OCI-LY3 (cell line): ENCODE results near the gene HERC2.
"Not testable (repeated sequence)": the region's sequence is repeated elsewhere in the genome, so short reads cannot be mapped to it uniquely, and the experiment has no call there.

Experiments used
- H2AFZ ChIP-seq: fragments of 200-600, 300-600 bp; shearing (Covaris generic); 2 replicates; pipeline ENCODE4 v1.6.0; 2014; ENCODE audit warnings: antibody characterized with exemption, low read depth, low read length
- H3K27ac ChIP-seq: fragments of 200-600, 300-600 bp; sonication (generic); 2 replicates; pipeline ENCODE4 v1.5.1; 2014; ENCODE audit warnings: mild to moderate bottlenecking, low read length, moderate library complexity, mixed read lengths
- H3K27me3 ChIP-seq: fragments of 200-600, 300-600 bp; sonication (generic); 2 replicates; pipeline ENCODE4 v1.6.1; 2014; ENCODE audit warnings: low read depth, low read length, mixed read lengths
- H3K36me3 ChIP-seq: fragments of 200-600, 300-600 bp; sonication (generic); replicated peaks from 2 replicates; pipeline ENCODE3; 2014; ENCODE audit warnings: low read depth, low read length, mixed read lengths
- H3K4me1 ChIP-seq: fragments of 300-600, 200-600 bp; sonication (generic); 2 replicates; pipeline ENCODE4 v1.6.1; 2014; ENCODE audit warnings: low read length, mixed read lengths
- H3K4me2 ChIP-seq: fragments of 200-600, 300-600 bp; sonication (generic); 2 replicates; pipeline ENCODE4 v1.6.1; 2014; ENCODE audit warnings: low read length, mixed read lengths
- H3K4me3 ChIP-seq: fragments of 300-600, 200-600 bp; sonication (generic); 2 replicates; pipeline ENCODE4 v1.5.1; 2014; ENCODE audit warnings: antibody characterized with exemption, mild to moderate bottlenecking, low read length, moderate library complexity
- H3K79me2 ChIP-seq: fragments of 300-600, 200-600 bp; shearing (Covaris generic); 2 replicates; pipeline ENCODE4 v1.6.1; 2014; ENCODE audit warnings: mild to moderate bottlenecking, low read length, mixed read lengths
- H3K9ac ChIP-seq: fragments of 300-600, 200-600 bp; shearing (Covaris generic); 2 replicates; pipeline ENCODE4 v1.6.0; 2014; ENCODE audit warnings: mild to moderate bottlenecking, low read length, moderate library complexity
- H3K9me3 ChIP-seq: fragments of 200-600, 300-600 bp; shearing (Covaris generic); 2 replicates; pipeline ENCODE4 v1.6.1; 2014; ENCODE audit warnings: low read length, mixed read lengths; ENCODE audit not compliant: insufficient read depth
- H4K20me1 ChIP-seq: fragments of 200-600, 300-600 bp; sonication (generic); 2 replicates; pipeline ENCODE4 v1.6.1; 2016; ENCODE audit warnings: low read length, mixed read lengths; ENCODE audit not compliant: insufficient read depth
- EZH2phosphoT487 ChIP-seq: fragments of 200-600 bp; shearing (Covaris generic); IDR thresholded peaks from 2 replicates; pipeline ENCODE4 v1.6.1; 2018; ENCODE audit warnings: antibody characterized with exemption, mixed run types, low read depth
- TF ChIP-seq, protein P1 (sequence below): fragments of 200-600, 300-600 bp; sonication (generic); IDR thresholded peaks from 2 replicates; pipeline ENCODE4 v1.5.1; 2014; ENCODE audit warnings: antibody characterized with exemption, low read length, low read depth

The HERC2 gene

DNA sequence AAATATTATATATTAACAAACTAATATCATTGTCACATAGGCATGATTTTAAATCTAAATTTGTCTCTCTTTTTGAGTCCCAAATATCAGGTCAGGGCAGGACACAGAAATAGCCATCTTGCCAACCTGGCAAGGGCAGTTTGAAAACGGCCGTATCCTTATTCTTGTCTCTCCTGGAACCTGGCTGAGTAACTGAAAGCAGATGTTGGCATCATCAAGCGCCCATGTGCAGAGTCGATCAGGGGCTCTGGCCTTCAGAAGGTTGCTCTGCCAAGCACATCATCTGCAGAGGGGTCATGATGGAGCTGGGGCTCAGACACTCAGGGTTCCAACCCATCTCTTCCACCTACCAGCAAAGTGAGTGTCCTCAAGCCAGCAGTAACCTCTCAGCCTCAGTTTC, 167.7 kb downstream of the HERC2 start:
- Histone ChIP-seq H4K20me1 (no peaks in the 10 kb centered on the region), H3K79me2 (peaks cover 7% of the 10 kb centered on the region), H3K4me3 (no peak overlapping the region), H3K9ac (no peak overlapping the region), H3K4me1 (no peaks in the 10 kb centered on the region), H2AFZ (no peak overlapping the region), H3K36me3 (no peaks in the 10 kb centered on the region), H3K9me3 (no peaks in the 10 kb centered on the region), H3K27me3 (no peaks in the 10 kb centered on the region), H3K27ac (no peak overlapping the region), H3K4me2 (no peak overlapping the region)
- TF ChIP-seq, protein P1, sequence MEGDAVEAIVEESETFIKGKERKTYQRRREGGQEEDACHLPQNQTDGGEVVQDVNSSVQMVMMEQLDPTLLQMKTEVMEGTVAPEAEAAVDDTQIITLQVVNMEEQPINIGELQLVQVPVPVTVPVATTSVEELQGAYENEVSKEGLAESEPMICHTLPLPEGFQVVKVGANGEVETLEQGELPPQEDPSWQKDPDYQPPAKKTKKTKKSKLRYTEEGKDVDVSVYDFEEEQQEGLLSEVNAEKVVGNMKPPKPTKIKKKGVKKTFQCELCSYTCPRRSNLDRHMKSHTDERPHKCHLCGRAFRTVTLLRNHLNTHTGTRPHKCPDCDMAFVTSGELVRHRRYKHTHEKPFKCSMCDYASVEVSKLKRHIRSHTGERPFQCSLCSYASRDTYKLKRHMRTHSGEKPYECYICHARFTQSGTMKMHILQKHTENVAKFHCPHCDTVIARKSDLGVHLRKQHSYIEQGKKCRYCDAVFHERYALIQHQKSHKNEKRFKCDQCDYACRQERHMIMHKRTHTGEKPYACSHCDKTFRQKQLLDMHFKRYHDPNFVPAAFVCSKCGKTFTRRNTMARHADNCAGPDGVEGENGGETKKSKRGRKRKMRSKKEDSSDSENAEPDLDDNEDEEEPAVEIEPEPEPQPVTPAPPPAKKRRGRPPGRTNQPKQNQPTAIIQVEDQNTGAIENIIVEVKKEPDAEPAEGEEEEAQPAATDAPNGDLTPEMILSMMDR: no peak
- TF ChIP-seq EZH2phosphoT487: no peak

DNA sequence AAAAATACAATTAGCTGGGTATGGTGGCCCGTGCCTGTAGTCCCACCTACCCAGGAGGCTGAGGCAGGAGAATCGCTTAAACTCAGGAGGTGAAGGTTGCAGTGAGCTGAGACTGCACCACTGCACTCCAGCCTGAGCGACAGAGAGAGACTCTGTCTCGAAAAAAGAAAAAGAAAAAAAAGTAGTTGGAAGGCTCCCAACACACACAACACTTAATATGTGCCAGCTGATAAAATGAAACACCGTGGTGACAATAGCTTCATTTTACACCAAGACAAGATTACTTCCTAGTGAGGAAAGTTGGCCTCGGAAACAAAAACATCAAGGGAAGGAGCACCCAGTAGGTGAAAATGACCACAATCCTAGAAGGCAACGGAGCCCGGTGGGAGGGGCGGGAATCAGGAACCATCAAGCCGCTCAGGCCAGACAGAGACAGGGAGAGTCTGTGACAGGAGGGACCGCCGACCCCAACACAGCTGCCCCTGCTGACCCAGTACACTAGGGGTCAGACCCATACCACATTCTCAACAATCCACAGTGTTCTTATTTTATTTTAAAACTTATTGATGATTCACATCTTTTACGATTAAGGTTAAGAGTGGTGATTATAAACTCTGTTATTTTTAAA, 168.4 kb downstream of the HERC2 start:
- Histone ChIP-seq H3K36me3 (no peaks in the 10 kb centered on the region), H3K4me2 (no peak overlapping the region), H3K9ac (no peak overlapping the region), H3K79me2 (peaks cover 14% of the 10 kb centered on the region), H3K9me3 (no peaks in the 10 kb centered on the region), H3K4me3 (no peak overlapping the region), H3K27ac (no peak overlapping the region), H3K27me3 (no peaks in the 10 kb centered on the region), H3K4me1 (no peaks in the 10 kb centered on the region), H2AFZ (no peak overlapping the region), H4K20me1 (no peaks in the 10 kb centered on the region)
- TF ChIP-seq, protein P1: no peak
- no peak for TF ChIP-seq EZH2phosphoT487

DNA sequence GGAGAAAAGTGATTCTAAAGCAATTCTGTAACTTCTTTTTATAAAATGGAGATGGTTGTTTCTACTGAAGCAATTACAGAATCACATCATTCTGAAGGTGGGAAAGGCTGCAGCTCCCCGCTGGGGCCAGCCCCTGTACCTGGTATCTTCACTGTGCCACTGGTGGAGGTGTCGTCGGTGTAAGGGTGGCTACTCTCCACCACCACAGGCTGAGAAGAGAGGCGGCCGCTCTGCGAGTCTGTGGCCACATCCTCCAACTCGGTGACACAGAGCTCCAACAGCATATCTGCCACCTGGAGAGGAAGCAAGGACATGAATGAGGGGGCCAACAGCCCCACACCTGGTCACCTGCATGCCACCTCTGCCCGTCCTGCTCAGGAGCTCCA, 169.4 kb downstream of the HERC2 start:
- H2AFZ ChIP-seq, H3K9ac ChIP-seq, H3K36me3 ChIP-seq, H3K27ac ChIP-seq, H4K20me1 ChIP-seq, H3K4me2 ChIP-seq, H3K27me3 ChIP-seq, H3K9me3 ChIP-seq, H3K4me1 ChIP-seq, H3K4me3 ChIP-seq: not testable (repeated sequence)
- peaks cover 17% of the 10 kb centered on the region for H3K79me2 ChIP-seq

DNA sequence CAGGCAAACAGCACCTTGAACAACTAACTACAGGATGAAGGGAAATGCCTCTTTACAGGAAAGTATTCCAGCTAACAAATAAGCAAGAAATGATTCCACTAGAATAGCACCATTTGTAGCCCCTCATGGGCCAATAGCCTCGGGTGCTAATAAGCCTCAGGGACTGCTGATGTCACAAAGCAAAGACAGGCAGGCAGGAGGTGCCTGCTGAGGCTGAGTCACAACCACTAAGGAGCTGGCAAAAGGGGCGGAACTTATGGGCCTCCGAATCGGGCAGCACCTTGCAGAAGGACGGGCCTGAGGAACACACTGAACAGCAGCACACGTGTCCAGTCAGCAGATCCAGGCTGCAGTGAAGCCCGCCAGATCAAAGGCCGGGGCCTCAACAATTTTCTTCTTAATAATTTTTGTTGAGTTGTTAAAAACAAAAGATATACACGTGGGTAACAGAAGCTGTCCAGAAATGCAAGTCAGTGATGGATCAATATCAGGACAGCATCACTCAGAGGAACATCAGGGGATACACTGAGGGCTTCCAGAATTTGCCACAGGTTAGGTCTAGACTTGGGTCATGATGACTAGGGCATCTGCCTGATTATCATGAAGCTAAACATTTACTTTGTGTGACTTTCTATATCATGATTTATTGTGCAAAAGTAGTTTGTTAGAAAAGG, 170.0 kb downstream of the HERC2 start:
- not testable (repeated sequence) for H3K9ac ChIP-seq, H2AFZ ChIP-seq, H3K36me3 ChIP-seq, H4K20me1 ChIP-seq, H3K27me3 ChIP-seq, H3K9me3 ChIP-seq, H3K4me1 ChIP-seq, H3K4me2 ChIP-seq, H3K27ac ChIP-seq, H3K4me3 ChIP-seq
- peaks cover 17% of the 10 kb centered on the region for H3K79me2 ChIP-seq

DNA sequence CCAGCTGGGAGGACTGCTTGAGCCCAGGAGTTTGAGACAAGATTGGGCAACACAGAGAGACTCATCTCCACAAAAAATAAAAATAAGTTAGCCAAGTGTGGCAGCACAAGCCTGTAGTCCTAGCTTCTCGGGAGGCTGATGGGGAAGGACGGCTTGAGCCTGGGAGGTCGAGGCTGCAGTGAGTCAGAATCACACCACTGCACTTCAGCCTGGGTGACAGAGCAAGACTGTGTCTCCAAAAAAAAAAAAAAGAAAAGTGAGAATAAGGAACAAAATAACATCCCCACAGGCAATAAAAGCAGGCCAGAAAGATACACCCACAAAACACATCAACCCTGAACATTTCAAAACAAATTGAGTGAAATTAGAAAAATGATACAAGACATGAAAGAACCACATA, 174.2 kb downstream of the HERC2 start:
- Histone ChIP-seq H3K4me1 (no peaks in the 10 kb centered on the region), H3K9ac (no peak overlapping the region), H3K4me2 (no peak overlapping the region), H3K79me2 (peaks cover 17% of the 10 kb centered on the region), H4K20me1 (no peaks in the 10 kb centered on the region), H3K36me3 (no peaks in the 10 kb centered on the region), H2AFZ (no peak overlapping the region), H3K4me3 (no peak overlapping the region), H3K27me3 (no peaks in the 10 kb centered on the region), H3K9me3 (no peaks in the 10 kb centered on the region), H3K27ac (no peak overlapping the region)
- TF ChIP-seq, protein P1: no peak
- TF ChIP-seq EZH2phosphoT487: no peak

DNA sequence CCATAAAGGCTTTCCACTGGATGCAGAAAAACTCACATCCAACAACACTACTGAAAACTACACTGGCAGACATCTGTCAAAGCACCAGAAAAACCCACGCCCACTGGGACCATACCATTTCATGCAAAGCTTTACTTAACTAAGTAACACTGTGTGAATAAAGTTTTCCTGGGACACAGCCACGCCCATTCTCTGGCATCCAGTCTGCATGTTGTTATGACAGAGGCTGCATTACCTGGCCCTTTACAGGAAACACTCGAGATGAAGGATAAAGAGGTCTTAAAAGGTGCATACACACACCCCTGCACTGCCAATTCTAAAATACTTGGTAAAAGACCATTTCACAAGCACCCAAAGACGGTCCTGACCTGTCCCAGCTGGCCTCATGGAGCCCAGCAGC, 176.6 kb downstream of the HERC2 start:
- not testable (repeated sequence) for H3K9me3 ChIP-seq, H2AFZ ChIP-seq, H3K36me3 ChIP-seq, H3K27ac ChIP-seq, H3K27me3 ChIP-seq, H3K4me1 ChIP-seq, H3K4me3 ChIP-seq, H3K4me2 ChIP-seq, H3K9ac ChIP-seq, H4K20me1 ChIP-seq
- H3K79me2 ChIP-seq: peaks cover 17% of the 10 kb centered on the region
